Prostate gland (tissue), 2 donors: ENCODE results near the gene NRXN3.

Experiments used
- CTCF ChIP-seq, 4 experiments: fragments of 200-600 bp in 2 of 4; fragments of 450-650 bp in 2 of 4; sonication (generic) in 2 of 4; IDR thresholded peaks; 1 replicate in 3 of 4; 2 replicates in 1 of 4; pipeline ENCODE4 v1.5.1; 2016 to 2019; ENCODE audit warnings: antibody characterized with exemption in 4 of 4, mild to moderate bottlenecking in 2 of 4, moderate library complexity in 2 of 4
- POLR2A ChIP-seq: fragments of 450-650 bp; IDR thresholded peaks from one replicate; pipeline ENCODE4 v1.6.1; 2016; ENCODE audit warnings: antibody characterized with exemption, mild to moderate bottlenecking
- POLR2AphosphoS5 ChIP-seq: sonication (generic); formaldehyde crosslinking; IDR thresholded peaks from one replicate; pipeline ENCODE4 v1.6.1; 2017; ENCODE audit warnings: antibody characterized with exemption

- TF ChIP-seq POLR2A (no peak), CTCF (IDR thresholded peaks at IDR 0.05) (no peak), POLR2AphosphoS5 (no peak)
These were observed 1529.0 kb downstream of the NRXN3 start for GRCh38 chr14:79699206-79699605.
